Astrocyte (in vitro differentiated cells and primary cell): ENCODE results near the gene SEPTIN3. TPM values are rescaled to one million over a fixed set of nuclear protein-coding genes. Genes with fewer than 3 reads are reported as not detected.

Experiments used
- DNase-seq: peaks from one replicate; pipeline ENCODE4 v3.0.0-alpha.2; 2010; ENCODE audit warnings: low read depth
- FAIRE-seq: peaks from 2 replicates; lab custom pipeline; 2011; peaks lifted over from hg19 to GRCh38; lab: Jason Lieb, UNC
- H2AFZ ChIP-seq: 2 replicates; pipeline ENCODE4 v1.6.0; 2012; ENCODE audit warnings: low read depth, low read length, inconsistent platforms
- H3K27ac ChIP-seq: 2 replicates; pipeline ENCODE4 v1.5.1; 2011; ENCODE audit warnings: low read depth, low read length, inconsistent platforms
- H3K27me3 ChIP-seq: 2 replicates; pipeline ENCODE4 v1.6.0; 2011; ENCODE audit warnings: low read length, inconsistent platforms; ENCODE audit not compliant: insufficient read depth
- H3K36me3 ChIP-seq: 2 replicates; pipeline ENCODE4 v1.5.1; 2011; ENCODE audit warnings: low read length, inconsistent platforms; ENCODE audit not compliant: insufficient read depth
- H3K4me1 ChIP-seq: 2 replicates; pipeline ENCODE4 v1.5.1; 2011; ENCODE audit warnings: low read length, inconsistent platforms; ENCODE audit not compliant: insufficient read depth
- H3K4me2 ChIP-seq: 2 replicates; pipeline ENCODE4 v1.6.0; 2012; ENCODE audit warnings: low read length, inconsistent platforms
- H3K4me3 ChIP-seq: 2 replicates; pipeline ENCODE4 v1.5.1; 2011; ENCODE audit warnings: low read depth, mild to moderate bottlenecking, low read length, inconsistent platforms; ENCODE audit not compliant: insufficient read depth
- H3K79me2 ChIP-seq: 2 replicates; pipeline ENCODE4 v1.6.0; 2012; ENCODE audit warnings: mild to moderate bottlenecking, low read length, inconsistent platforms; ENCODE audit not compliant: insufficient read depth
- H3K9ac ChIP-seq: 2 replicates; pipeline ENCODE4 v1.6.0; 2012; ENCODE audit warnings: mild to moderate bottlenecking, low read length, inconsistent platforms
- H3K9me3 ChIP-seq: 2 replicates; pipeline ENCODE4 v1.5.1; 2012; ENCODE audit warnings: low read depth, mild to moderate bottlenecking, low read length, inconsistent platforms; ENCODE audit not compliant: insufficient read depth
- H4K20me1 ChIP-seq: 2 replicates; pipeline ENCODE4 v1.6.0; 2012; ENCODE audit warnings: low read length, inconsistent platforms; ENCODE audit not compliant: insufficient read depth
- H3K27ac Mint-ChIP-seq: one replicate; pipeline ENCODE4 v1.8.0; 2021; ENCODE audit warnings: mild to moderate bottlenecking, mixed read lengths; ENCODE audit not compliant: unreplicated experiment
- H3K27me3 Mint-ChIP-seq: one replicate; pipeline ENCODE4 v1.8.0; 2021; ENCODE audit warnings: low read depth, mixed read lengths; ENCODE audit not compliant: unreplicated experiment
- H3K36me3 Mint-ChIP-seq: one replicate; pipeline ENCODE4 v1.8.0; 2021; ENCODE audit warnings: low read depth, mixed read lengths; ENCODE audit not compliant: unreplicated experiment
- H3K4me1 Mint-ChIP-seq: one replicate; pipeline ENCODE4 v1.8.0; 2021; ENCODE audit warnings: low read depth, mixed read lengths; ENCODE audit not compliant: unreplicated experiment
- H3K4me3 Mint-ChIP-seq: one replicate; pipeline ENCODE4 v1.8.0; 2021; ENCODE audit warnings: mild to moderate bottlenecking, moderate library complexity, mixed read lengths; ENCODE audit not compliant: unreplicated experiment
- H3K9me3 Mint-ChIP-seq: one replicate; pipeline ENCODE4 v1.8.0; 2021; ENCODE audit warnings: mild to moderate bottlenecking, mixed read lengths; ENCODE audit not compliant: unreplicated experiment
- CTCF ChIP-seq: IDR thresholded peaks from 2 replicates; pipeline ENCODE4 v1.5.1; 2011; ENCODE audit warnings: low read depth, mild to moderate bottlenecking, inconsistent platforms, low read length, moderate library complexity; ENCODE audit not compliant: insufficient read depth
- EZH2 ChIP-seq: IDR thresholded peaks from 2 replicates; pipeline ENCODE4 v1.6.1; 2012; ENCODE audit warnings: mild to moderate bottlenecking, low read length, inconsistent platforms; ENCODE audit not compliant: insufficient read depth
- total RNA-seq: library from RNA; stranded (reverse); gene quantifications from 2 replicates; pipeline ENCODE4 v1.2.1, GENCODE V29; 2021

SEPTIN3 gene
- total RNA-seq, 1 donor from 2014 or later: 0.52 TPM

GRCh38 chr22:41925783-41926460 lies 43.3 kb upstream of the SEPTIN3 start:
- H3K79me2 ChIP-seq: no peaks in the 10 kb centered on the region

GRCh38 chr22:41927813-41928212 lies 41.4 kb upstream of the SEPTIN3 start:
- DNase-seq (no peak), FAIRE-seq (no peak)
- Histone ChIP-seq H3K27ac (no peak overlapping the region), H3K4me3 (no peak overlapping the region), H4K20me1 (no peaks in the 10 kb centered on the region), H3K27me3 (peaks cover 10% of the 10 kb centered on the region), H3K4me1 (no peaks in the 10 kb centered on the region), H3K36me3 (no peaks in the 10 kb centered on the region), H3K9me3 (no peaks in the 10 kb centered on the region), H2AFZ (no peak overlapping the region), H3K4me2 (no peak overlapping the region), H3K9ac (no peak overlapping the region), H3K79me2 (no peaks in the 10 kb centered on the region)
- TF ChIP-seq CTCF (no peak), EZH2 (no peak)
- peaks cover 32% of the 10 kb centered on the region for H3K27me3 Mint-ChIP-seq
- peaks cover 3% of the 10 kb centered on the region for H3K4me1 Mint-ChIP-seq
- H3K9me3 Mint-ChIP-seq: no peaks in the 10 kb centered on the region
- no peak overlapping the region for H3K27ac Mint-ChIP-seq
- H3K36me3 Mint-ChIP-seq: no peaks in the 10 kb centered on the region
- H3K4me3 Mint-ChIP-seq: no peak overlapping the region

More at GRCh38 chr22:41925783-41926460, 43.3 kb upstream of the SEPTIN3 start:
- Histone ChIP-seq H3K4me3 (no peak overlapping the region), H3K4me2 (peak overlapping the region; percentile 75), H3K27ac (no peak overlapping the region), H3K9ac (peak overlapping the region; percentile 35), H4K20me1 (no peaks in the 10 kb centered on the region), H3K27me3 (peaks cover 10% of the 10 kb centered on the region), H2AFZ (no peak overlapping the region), H3K9me3 (no peaks in the 10 kb centered on the region), H3K36me3 (no peaks in the 10 kb centered on the region), H3K4me1 (no peaks in the 10 kb centered on the region)
- no peak for DNase-seq
- no peaks in the 10 kb centered on the region for H3K36me3 Mint-ChIP-seq
- H3K27ac Mint-ChIP-seq: no peak overlapping the region
- TF ChIP-seq EZH2: peak; percentile 76
- no peak for TF ChIP-seq CTCF
- no peaks in the 10 kb centered on the region for H3K9me3 Mint-ChIP-seq
- peaks cover 36% of the 10 kb centered on the region for H3K27me3 Mint-ChIP-seq
- H3K4me1 Mint-ChIP-seq: peaks cover 3% of the 10 kb centered on the region
- peak overlapping the region; percentile 40 for H3K4me3 Mint-ChIP-seq
- FAIRE-seq: no peak
